HCT116 (cell line): Measurements from ENCODE around the gene CAMK1D.
"Not testable (repeated sequence)": the region's sequence is repeated elsewhere in the genome, so short reads cannot be mapped to it uniquely, and the experiment has no call there.

ENCODE experiments used
- CTCF ChIP-seq, 3 experiments: fragments of 200-600 bp in 1 of 3; sonication (generic) in 1 of 3; IDR thresholded peaks in 2 of 3; conservative IDR thresholded peaks in 1 of 3; 2 replicates each; pipeline ENCODE4 v1.5.1; 2012 to 2017; ENCODE audit warnings: low read depth in 2 of 3, low read length in 2 of 3, antibody characterized with exemption in 1 of 3, borderline replicate concordance in 1 of 3, control low read depth in 1 of 3, mild to moderate bottlenecking in 1 of 3, mixed read lengths in 1 of 3, mixed run types in 1 of 3, moderate library complexity in 1 of 3; ENCODE audit not compliant: insufficient read depth in 1 of 3
- EZH2 ChIP-seq: fragments of 200-600 bp; sonication (generic); IDR thresholded peaks from 2 replicates; pipeline ENCODE4 v1.6.1; 2017; ENCODE audit warnings: antibody characterized with exemption, mixed run types
- EZH2phosphoT487 ChIP-seq: fragments of 200-600 bp; IDR thresholded peaks from 2 replicates; pipeline ENCODE4 v1.6.1; 2018; ENCODE audit warnings: antibody characterized with exemption, borderline replicate concordance
- FOSL1 ChIP-seq: IDR thresholded peaks from 2 replicates; pipeline ENCODE4 v1.6.1; 2012; ENCODE audit warnings: low read depth
- JUND ChIP-seq: IDR thresholded peaks from 2 replicates; pipeline ENCODE4 v1.6.1; 2012
- MAX ChIP-seq: IDR thresholded peaks from 2 replicates; pipeline ENCODE4 v1.6.1; 2012
- POLR2A ChIP-seq: IDR thresholded peaks from 2 replicates; pipeline ENCODE4 v1.7.0; 2011; ENCODE audit warnings: borderline replicate concordance; ENCODE audit not compliant: insufficient read depth, insufficient read length; ENCODE audit errors: extremely low read depth
- POLR2AphosphoS5 ChIP-seq: IDR thresholded peaks from 2 replicates; pipeline ENCODE4 v1.6.1; 2011; ENCODE audit warnings: mild to moderate bottlenecking, low read depth, low read length, moderate library complexity
- REST ChIP-seq: IDR thresholded peaks from 2 replicates; pipeline ENCODE4 v1.6.1; 2012; ENCODE audit warnings: low read depth
- SIN3A ChIP-seq: IDR thresholded peaks from 2 replicates; pipeline ENCODE4 v1.6.1; 2012; ENCODE audit warnings: low read depth
- TCF7L2 ChIP-seq: IDR thresholded peaks from 2 replicates; pipeline ENCODE4 v1.7.0; 2011; ENCODE audit warnings: borderline replicate concordance, inconsistent platforms; ENCODE audit not compliant: insufficient read depth, insufficient read length; ENCODE audit errors: extremely low read depth

GRCh38 chr10:12497046-12497445 lies 147.7 kb downstream of the CAMK1D start:
- not testable (repeated sequence) for TF ChIP-seq POLR2AphosphoS5; SIN3A; FOSL1; CTCF (IDR thresholded peaks at IDR 0.05 in 2 of 3, conservative IDR thresholded peaks at IDR 0.05 in 1 of 3; ENCODE audit: borderline replicate concordance in 1 of 3, insufficient read depth in 1 of 3, low read depth in 2 of 3, low read length in 2 of 3); REST; JUND; EZH2; POLR2A; MAX; EZH2phosphoT487; TCF7L2
